Rectal smooth muscle tissue (tissue), 1 donor: Measurements from ENCODE around the gene ZNF467.

Source experiments
- H3K27ac ChIP-seq: one replicate; pipeline ENCODE4 v1.7.0; 2013; ENCODE audit warnings: low read depth, low read length, inconsistent platforms
- H3K27me3 ChIP-seq: one replicate; pipeline ENCODE4 v1.7.0; 2013; ENCODE audit warnings: low read length; ENCODE audit not compliant: control insufficient read depth, insufficient read depth
- H3K36me3 ChIP-seq: one replicate; pipeline ENCODE4 v1.7.0; 2013; ENCODE audit warnings: low read length; ENCODE audit not compliant: control insufficient read depth, insufficient read depth
- H3K4me1 ChIP-seq: one replicate; pipeline ENCODE4 v1.7.0; 2013; ENCODE audit warnings: low read length; ENCODE audit not compliant: control insufficient read depth, insufficient read depth
- H3K4me3 ChIP-seq: one replicate; pipeline ENCODE4 v1.7.0; 2013; ENCODE audit warnings: low read length
- H3K9ac ChIP-seq: one replicate; pipeline ENCODE4 v1.7.0; 2013; ENCODE audit warnings: low read length

The ZNF467 gene

DNA sequence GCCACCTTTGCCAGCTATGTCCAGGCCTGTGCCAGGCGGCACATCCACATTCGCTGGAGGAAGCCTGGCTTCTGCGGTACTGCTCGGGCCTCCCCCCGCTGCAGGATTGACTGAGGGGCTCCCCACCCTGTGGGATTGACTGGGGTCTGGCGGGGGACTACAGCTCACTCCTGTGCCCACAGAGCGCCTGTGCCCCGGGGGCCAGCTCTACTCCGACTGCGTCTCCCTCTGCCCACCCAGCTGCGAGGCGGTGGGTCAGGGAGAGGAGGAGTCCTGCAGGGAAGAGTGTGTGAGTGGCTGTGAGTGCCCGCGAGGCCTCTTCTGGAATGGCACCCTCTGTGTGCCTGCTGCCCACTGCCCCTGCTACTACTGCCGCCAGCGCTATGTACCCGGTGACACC is 6.7 kb upstream of the ZNF467 start:
- no peak overlapping the region for H3K27ac ChIP-seq
- no peak overlapping the region for H3K4me3 ChIP-seq
- no peaks in the 10 kb centered on the region for H3K36me3 ChIP-seq
- no peak overlapping the region for H3K9ac ChIP-seq
- H3K27me3 ChIP-seq, result no peaks in the 10 kb centered on the region
- H3K4me1 ChIP-seq, result no peaks in the 10 kb centered on the region

DNA sequence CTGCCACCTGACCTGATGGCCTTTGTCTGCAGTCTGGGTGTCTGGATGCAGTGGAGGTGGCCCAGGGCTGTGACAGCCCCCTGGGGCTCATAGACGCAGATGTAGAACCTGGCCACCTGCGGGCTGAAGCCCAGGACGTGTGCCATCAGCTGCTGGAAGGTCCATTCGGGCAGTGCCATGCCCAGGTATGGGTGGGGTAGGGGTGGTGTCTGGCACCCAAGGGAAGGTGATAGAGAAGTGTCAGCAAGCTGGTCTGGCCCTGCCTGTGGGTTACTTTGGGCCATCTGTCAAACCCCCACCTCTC is 6.1 kb upstream of the ZNF467 start:
- Histone ChIP-seq H3K4me3 (no peak overlapping the region), H3K27me3 (no peaks in the 10 kb centered on the region)

DNA sequence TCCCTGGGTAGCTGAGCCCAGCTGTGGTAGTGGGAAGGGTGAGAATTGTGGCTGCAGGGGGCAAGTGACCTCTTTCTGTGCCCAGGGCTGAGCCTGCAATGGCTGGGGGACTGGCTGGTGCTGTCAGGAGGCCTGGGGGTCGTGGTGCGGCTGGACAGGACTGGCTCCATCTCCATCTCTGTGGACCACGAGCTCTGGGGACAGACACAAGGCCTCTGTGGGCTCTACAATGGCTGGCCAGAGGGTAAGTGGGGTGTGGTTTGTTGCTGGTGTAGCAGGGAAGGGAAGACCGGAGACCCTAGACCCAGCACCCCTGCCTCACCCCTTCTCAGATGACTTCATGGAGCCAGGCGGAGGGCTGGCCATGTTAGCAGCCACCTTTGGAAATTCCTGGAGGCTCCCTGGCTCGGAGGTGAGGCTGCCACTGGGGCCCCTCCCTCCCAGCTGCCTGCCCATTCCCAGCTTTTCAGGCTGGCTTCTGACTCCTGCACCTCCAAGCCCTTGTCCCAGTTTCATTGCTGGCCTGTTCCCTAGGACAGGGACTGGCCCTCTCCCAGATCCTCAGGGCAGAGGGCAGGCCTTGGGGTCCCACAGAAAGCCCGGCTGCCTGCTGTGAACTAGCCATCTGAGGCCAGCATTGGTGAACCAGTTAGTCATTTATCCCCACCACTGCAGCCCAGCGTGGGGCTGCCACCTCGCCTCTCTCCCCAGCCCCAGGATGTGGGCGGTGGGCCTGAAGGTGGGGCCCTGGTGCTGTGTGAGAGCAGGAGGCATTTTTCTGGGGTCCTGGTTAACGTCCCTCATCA is 5.5 kb upstream of the ZNF467 start:
- no peaks in the 10 kb centered on the region for H3K4me1 ChIP-seq
- H3K4me3 ChIP-seq, result no peak overlapping the region
- no peaks in the 10 kb centered on the region for H3K27me3 ChIP-seq

More for the DNA sequence above, 6.1 kb upstream of the ZNF467 start:
- Histone ChIP-seq H3K9ac (no peak overlapping the region), H3K36me3 (no peaks in the 10 kb centered on the region), H3K4me1 (no peaks in the 10 kb centered on the region), H3K27ac (no peak overlapping the region)

DNA sequence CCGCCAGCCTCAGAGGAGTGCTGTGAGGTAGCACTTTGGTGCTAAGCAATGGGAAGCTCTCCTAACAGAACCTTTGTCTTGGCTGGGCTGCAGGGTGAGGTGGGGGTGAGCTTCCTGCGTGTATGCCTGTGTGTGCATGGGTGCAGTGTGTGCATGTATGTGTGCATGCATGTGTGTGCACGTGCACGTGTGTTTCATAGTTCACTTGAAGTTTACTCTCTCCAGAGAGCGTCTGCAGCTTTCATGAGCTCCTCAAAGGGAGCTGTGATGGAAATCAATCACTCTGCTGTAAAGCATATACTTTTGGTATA is 4.9 kb upstream of the ZNF467 start:
- Histone ChIP-seq H3K36me3 (no peaks in the 10 kb centered on the region), H3K9ac (no peak overlapping the region), H3K27ac (no peak overlapping the region), H3K4me1 (no peaks in the 10 kb centered on the region), H3K27me3 (no peaks in the 10 kb centered on the region), H3K4me3 (no peak overlapping the region)

More for the DNA sequence above, 5.5 kb upstream of the ZNF467 start:
- no peaks in the 10 kb centered on the region for H3K36me3 ChIP-seq
- H3K27ac ChIP-seq, result no peak overlapping the region
- H3K9ac ChIP-seq, result no peak overlapping the region

DNA sequence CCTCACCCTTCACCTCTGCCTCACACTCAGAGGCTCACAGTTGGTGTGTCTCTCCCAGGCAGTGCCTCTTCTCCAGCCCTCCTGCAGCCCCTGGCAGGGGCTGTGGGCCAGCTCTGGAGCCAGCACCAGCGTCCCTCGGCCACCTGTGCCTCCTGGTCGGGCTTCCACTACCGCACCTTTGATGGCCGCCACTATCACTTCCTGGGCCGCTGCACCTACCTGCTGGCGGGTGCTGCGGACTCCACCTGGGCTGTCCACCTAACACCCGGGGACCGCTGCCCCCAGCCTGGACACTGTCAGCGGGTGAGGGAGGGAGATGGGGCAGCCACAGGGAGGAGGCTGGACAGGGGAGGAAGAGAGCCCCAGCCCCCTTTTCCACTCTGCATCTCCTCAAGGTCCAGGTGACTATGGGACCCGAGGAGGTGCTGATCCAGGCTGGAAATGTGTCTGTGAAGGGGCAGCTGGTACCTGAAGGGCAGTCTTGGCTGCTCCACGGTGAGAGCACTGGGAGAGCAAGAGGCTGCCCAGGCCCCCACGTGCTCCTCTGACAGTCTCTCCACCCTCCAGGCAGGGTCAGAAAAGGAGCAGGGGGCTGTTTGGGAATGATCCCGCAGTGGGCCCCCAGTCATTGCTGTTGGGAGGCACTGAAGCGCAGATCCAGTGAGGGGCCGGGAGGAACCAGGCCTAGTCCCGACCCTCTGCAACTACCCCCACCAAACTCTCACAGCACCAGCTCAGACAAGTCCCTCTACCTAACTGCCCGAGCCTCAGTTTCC is 4.4 kb upstream of the ZNF467 start:
- Histone ChIP-seq H3K27me3 (no peaks in the 10 kb centered on the region), H3K27ac (no peak overlapping the region), H3K4me3 (no peak overlapping the region)

DNA sequence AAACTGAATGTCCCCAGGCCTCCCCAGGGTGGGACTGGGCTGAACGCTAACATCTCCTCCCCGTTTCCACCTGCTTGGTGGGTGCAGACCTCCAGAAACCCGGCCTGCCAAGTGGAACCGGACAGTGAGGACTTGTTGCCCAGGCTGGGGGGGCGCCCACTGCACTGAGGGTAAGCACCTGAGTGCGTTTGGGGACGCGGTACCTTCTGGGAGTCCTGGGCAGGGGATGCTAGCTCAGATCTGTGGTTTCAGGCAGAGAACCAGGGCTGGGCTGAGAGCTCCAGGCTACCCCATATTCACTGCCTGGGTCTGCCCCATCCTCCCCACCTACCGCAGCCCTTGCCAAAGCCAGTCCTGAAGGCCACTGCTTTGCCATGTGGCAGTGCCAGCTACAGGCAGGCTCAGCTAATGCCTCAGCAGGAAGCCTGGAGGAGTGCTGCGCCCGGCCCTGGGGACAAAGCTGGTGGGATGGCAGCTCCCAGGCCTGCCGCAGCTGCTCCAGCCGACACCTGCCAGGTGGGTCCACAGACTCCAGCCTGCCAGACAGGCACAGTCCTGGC is 3.5 kb upstream of the ZNF467 start:
- H3K4me1 ChIP-seq, result no peaks in the 10 kb centered on the region

More for the DNA sequence above, 4.4 kb upstream of the ZNF467 start:
- no peak overlapping the region for H3K9ac ChIP-seq
- no peaks in the 10 kb centered on the region for H3K4me1 ChIP-seq
- H3K36me3 ChIP-seq, result no peaks in the 10 kb centered on the region

DNA sequence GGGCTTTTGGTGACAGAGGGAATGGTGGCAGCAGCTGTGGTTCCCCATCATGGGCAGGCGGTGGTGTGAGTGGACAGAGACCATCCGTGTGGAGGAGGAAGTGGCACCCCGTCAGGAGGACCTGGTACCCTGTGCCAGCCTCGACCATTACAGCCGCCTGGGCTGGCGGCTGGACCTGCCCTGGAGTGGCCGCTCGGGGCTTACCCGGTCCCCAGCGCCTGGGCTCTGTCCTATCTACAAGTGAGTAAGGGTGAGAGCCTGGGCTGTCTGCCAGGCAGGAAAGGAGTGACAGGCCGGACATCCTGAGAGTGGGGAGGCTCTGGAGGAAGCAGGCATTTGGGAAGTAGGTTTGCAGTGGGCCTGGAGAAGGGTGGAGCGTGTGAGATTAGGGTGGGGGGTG is 2.9 kb upstream of the ZNF467 start:
- Histone ChIP-seq H3K36me3 (no peaks in the 10 kb centered on the region), H3K9ac (no peak overlapping the region), H3K4me1 (no peaks in the 10 kb centered on the region), H3K27ac (no peak overlapping the region), H3K27me3 (no peaks in the 10 kb centered on the region), H3K4me3 (no peak overlapping the region)

More for the DNA sequence above, 3.5 kb upstream of the ZNF467 start:
- H3K9ac ChIP-seq, result no peak overlapping the region
- no peaks in the 10 kb centered on the region for H3K36me3 ChIP-seq
- H3K4me3 ChIP-seq, result no peak overlapping the region
- no peaks in the 10 kb centered on the region for H3K27me3 ChIP-seq
- no peak overlapping the region for H3K27ac ChIP-seq

DNA sequence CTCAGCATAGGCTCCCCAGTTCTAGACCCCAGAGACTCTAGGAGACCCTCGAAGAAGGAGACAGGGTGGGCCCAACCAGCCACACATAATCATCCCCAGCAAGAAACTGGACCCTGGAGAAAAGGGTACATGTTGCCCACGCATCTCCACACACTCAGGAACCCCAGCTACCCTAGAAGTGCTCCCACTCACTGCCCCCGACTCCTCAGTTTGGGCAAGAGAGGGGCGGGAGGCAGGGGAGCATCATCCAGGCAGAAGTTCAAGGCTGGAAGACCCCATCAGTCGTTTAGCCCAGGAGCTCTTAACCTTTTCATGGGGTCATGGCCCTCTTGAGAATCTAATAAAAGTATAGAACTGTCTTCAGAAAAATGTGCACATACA is 1.8 kb upstream of the ZNF467 start:
- Histone ChIP-seq H3K4me3 (no peak overlapping the region), H3K27ac (no peak overlapping the region), H3K4me1 (no peaks in the 10 kb centered on the region), H3K9ac (no peak overlapping the region), H3K36me3 (no peaks in the 10 kb centered on the region), H3K27me3 (no peaks in the 10 kb centered on the region)

DNA sequence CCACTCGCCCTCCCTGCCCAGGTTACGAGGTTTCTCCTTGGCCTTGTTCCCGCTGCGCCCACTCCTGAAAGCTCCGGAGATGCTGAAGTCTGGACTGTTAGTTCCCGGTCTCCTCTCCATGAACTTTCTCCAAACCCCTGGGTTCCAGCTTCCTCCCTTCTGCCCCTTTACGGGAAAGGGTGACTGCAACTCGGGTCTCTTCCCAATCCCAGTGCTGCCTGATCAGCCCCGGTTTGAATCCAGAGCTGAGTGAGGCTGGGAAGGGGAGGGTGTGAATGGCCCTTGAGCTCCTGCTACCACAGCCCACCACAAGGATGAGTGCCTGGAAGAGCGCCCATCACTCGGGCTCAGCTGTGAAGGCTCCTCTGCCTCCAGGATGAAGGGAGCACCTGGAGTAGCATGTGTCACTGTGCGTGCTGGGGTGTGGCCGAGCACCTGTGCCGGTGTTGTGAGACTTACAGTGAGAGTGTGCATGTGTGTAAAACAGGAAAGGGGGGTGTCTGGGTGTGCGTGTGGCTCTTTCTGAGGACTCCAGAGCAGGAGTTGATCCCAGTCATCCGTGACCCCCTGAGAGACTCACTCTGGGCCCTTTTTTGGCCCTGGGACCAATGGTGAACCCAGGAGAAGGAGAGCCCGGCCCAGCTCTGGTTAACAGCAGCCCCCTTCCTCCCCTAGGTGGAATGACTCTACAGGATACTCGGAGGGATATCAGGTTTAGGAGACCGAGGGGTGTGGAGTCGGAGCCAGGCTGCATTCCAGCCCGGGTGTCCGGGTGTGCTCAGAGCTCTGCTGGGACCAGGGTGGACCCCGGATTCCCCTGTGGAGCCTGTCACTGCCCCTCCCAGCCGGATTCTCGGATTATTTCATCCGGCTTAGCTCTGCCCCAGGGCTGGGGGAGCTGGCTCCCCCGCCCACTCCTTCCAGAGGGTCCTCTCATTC is 1.1 kb upstream of the ZNF467 start:
- H3K36me3 ChIP-seq, result no peaks in the 10 kb centered on the region
- no peak overlapping the region for H3K9ac ChIP-seq
- H3K4me1 ChIP-seq, result no peaks in the 10 kb centered on the region
- no peaks in the 10 kb centered on the region for H3K27me3 ChIP-seq
- no peak overlapping the region for H3K4me3 ChIP-seq
- peak overlapping the region; percentile 27 for H3K27ac ChIP-seq

DNA sequence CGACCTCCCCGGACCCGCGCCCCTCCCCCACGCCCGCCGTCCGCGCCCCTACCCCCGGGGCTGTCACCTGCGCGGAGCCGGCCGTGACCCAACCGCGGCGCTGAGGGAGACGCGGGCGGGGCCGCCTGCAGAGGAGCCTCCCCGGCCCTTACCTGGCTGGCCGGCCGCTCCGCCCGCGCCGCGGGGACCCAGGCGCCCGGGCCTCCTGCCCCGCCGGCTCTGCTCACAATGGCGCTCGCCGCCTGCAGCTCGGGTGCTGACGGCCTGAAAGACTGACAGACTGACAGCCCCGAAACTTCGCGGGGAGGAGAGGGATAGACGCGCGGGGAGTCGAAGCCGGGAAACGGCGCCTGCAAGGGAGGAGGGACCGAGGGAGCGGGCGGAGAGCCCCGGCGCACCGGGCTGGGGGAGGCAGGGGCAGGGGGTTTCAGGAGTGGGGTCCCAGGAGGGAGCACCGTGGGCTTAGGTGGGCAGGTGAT is 393 bp downstream of the ZNF467 start:
- no peak overlapping the region for H3K9ac ChIP-seq
- no peaks in the 10 kb centered on the region for H3K4me1 ChIP-seq
- H3K27ac ChIP-seq, result no peak overlapping the region
- no peaks in the 10 kb centered on the region for H3K27me3 ChIP-seq
- peak overlapping the region; percentile 74 for H3K4me3 ChIP-seq
- no peaks in the 10 kb centered on the region for H3K36me3 ChIP-seq

DNA sequence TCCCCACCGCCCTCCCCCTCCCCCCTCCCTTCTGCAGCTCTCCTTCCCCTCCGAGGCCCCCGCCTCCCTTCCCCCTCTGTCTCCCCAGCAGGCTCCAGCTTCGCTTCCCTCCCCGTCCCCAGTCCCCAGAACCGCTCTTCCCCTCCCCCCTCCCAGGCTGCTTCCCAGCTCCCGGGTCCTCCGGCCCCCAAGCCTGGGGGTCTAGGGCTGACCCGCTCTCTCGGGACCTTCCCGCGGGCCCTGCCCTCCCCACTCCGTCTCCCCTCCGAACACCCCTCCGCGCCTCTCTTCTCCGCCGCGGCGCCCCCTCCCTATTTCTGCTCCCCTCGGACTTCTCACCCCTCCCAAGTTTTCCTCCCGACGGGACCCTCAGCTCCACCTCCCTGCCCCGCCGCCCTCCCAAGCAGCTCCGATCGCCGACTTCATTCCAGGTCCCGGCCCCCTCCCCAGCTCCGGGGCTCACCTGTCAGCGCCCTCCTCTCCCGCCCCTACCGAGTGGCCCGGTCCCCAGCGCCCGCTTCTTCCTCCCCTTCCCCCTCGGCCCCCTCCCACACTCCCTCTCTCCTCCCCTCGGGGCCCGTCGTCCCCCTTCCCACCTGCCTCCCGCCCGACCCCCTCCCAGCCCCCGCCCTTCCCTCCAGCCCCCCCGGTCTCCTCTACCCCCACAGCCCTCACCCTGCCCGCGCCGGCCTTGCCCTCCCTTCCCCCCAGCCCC is 990 bp downstream of the ZNF467 start:
- H3K27ac ChIP-seq, result peak overlapping the region; percentile 51

More for the DNA sequence above, 990 bp downstream of the ZNF467 start:
- Histone ChIP-seq H3K27me3 (no peaks in the 10 kb centered on the region), H3K9ac (no peak overlapping the region), H3K4me1 (no peaks in the 10 kb centered on the region), H3K36me3 (no peaks in the 10 kb centered on the region), H3K4me3 (peak overlapping the region; percentile 65)
